Measurements from ENCODE around the gene ACER1.
A peak's percentile ranks its signal among the peaks of the same experiment; 100 is the strongest.
"Not testable (repeated sequence)": the region's sequence is repeated elsewhere in the genome, so short reads cannot be mapped to it uniquely, and the experiment has no call there.

The ACER1 gene

DNA sequence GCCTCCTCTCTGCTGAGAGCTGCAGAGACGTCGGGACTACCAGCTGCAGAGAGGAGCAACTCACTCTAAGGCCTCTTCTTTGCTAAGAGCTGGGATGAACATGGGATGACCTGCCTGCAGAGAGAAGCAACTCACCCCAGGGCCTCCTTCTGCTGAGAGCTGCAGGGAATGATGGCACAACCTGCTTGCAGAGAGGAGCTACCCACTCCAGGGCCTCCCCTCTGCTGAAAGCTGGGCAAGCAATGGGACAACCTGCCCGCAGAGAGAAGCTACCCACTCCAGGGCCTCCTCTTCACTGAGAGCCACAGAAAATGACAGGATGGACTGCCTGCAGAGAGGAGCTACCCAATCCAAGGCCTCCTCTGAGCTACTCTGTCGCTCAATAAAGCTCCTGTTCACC, 46.7 kb downstream of the ACER1 start:
- DNase-seq, result no peak

DNA sequence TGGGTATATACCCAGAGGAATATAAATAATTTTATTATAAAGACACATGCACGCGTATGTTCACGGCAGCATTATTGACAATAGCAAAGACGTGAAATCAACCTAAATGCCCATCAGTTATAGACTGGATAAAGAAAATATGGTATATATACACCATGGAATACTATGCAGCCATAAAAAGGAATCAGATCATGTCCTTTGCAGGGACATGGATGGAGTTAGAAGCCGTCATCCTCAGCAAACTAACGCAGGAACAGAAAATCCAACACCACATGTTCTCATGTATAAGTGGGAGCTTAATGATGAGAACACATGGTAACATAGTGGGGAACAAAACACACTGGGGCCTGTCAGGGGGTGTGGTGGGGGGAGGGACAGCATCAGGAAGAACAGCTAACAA, 51.0 kb downstream of the ACER1 start:
- not testable (repeated sequence) for DNase-seq

DNA sequence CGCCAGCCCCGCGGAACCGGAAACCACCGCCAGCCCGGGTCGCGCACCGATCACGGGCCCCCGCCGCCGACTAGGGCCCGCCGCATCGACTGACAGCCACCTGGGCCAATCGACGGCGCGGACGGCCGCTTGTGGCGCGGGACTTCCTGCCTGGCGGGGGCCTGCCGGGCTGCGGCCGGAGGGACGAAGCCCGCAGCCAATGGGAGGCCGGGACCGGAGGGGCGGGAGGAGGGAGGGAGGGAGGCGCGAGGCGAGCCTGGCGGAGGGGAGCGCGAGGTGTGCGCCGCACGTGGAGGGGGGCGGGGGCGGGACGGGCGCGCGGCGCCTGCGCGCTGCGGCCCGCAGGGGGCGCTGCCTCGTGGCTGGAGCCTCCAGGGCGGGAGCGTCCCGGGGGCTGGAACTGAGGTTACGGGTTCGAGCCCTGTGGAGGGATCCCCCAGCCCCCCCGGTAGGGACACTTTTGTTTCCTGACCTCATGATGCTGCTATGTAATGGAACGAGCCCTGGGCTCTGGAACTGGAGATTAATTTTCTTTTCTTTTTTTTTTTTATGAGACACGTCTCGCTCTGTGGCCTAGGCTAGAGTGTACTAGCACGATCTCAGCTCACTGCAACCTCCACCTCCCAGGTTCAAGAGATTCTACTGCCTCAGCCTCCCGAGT, 53.4 kb downstream of the ACER1 start, which contains the start of gene MLLT1:
Gene MLLT1 (minus strand): TSS at position 45 of the 661 bp plus-strand sequence. CDS start 191 bp downstream, outside the sequence.
- peak; percentile 95 for DNase-seq

DNA sequence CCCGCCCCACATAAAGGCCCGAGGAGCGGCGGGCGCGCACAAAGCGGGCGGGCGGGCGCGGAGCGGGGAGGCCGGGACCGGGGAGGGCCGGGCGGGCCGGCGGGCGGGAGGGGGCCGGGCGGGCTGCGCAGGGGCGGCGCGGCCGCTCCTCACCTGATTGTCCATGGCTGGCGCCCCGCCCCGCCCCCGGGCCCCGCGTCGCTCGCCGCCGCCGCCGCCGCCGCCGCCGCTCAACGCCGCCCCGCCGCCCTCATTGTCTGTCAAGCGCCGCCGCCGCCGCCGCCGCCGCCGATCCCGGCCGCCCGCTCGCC, 53.8 kb downstream of the ACER1 start:
- no peak for DNase-seq

DNA sequence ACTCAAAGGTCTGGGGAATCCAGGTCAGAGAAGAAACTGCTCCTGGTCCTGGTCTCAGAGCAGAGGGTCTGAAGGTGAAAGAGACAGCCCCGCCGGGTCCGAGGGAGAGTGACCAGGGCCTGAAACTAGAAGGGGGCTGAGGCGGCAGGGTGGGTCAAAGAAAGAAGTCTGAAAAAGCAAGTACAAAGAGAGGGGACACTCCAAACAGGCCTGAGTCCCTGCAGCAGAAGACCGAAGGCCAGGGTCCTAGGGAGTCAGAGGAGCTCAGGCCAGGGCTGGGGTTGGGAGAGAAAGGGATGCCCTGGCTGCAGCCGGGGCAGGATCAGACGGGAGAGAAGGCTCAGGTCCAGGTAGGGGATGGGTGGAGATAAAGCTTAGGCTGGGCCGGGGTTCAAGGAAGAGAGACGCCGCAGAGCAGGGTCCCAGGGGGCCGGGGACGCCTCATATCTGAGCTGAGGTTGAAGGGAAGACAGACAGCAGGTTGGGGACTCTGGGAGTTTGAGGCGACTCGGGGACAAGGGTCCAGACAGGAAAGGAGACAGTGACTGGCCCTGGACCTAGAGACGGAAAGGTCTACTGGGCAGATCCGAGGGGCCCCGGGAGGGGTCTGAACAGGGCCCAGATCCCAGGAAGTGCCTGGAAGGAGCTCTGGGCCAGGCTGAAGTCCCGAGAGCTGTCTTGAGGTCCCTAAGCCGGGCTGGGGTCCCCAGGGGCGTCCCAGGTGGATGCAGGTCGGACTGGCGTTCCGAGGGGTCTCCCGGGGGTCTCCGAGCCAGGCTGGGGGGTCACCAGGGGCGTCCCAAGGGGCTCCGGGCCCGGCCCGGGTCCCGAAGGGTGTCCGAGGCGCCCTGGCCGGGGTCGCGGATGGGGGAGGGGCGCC, 54.4 kb downstream of the ACER1 start:
- DNase-seq, result no peak

DNA sequence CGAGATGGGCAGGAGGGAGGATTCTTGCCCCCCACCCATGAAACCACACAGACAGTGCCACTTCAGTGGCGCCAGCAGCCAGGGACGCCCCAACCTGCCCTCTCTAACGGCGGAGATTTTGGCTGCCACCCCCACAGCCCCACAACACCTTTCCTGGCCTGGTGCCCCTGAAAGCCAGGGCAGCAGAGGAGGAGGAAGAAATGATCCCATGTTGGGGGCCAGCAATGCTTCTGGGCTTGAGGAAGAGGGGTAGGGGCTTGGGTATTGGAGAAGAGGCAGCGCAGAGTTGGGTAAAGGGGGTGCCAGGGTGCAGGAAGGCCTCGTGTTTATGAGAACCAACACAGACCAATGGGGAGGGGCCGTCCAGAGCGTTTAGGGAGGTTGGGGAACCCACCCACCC, 55.4 kb downstream of the ACER1 start:
- no peak for DNase-seq

DNA sequence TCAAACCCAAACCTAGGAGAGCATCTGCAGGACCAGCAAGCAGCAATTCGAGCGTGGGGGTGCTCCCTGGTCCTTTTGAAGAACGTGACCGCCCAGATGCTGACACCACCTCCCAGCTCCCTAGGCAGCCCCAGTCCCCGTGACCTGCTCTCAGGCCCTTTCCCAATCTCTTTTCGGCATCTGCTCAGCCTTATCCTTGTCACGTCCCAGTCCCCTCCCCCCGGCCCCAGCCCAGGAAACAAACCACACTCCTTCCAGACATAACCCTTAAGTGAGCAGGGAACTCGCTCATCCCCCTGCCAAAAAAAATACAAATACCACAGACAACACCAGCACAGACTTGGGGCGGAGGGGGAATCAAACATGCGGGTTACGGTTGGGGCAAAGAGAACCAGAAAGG, 57.0 kb downstream of the ACER1 start:
- no peak for DNase-seq

DNA sequence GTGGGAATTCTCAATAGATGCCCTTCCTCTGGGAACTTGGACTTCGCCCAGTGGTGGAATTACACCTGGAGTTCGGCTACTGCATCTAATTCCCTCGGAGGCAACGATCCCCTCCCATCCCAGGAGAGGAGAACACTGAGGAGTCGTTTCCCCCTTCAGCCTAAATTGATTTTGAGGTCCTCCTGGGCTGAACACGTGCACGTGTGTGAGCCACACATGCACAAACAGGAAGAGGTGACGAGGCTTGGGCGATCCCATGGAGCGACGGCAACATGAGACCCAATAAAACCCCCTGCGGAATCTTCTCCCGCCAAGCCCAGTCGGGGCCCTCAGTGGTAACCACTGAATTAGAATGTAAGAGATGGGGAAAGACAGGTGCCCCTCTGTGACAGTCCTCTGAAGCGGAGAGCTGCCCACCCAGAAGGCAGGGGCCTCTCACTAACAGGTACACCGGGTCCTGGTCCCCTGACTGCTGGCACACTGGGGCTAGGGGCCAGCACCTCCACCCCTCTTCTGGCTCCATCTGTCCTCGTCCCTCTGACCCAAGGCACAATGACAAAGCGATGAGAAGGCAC, 58.2 kb downstream of the ACER1 start:
- no peak for DNase-seq

DNA sequence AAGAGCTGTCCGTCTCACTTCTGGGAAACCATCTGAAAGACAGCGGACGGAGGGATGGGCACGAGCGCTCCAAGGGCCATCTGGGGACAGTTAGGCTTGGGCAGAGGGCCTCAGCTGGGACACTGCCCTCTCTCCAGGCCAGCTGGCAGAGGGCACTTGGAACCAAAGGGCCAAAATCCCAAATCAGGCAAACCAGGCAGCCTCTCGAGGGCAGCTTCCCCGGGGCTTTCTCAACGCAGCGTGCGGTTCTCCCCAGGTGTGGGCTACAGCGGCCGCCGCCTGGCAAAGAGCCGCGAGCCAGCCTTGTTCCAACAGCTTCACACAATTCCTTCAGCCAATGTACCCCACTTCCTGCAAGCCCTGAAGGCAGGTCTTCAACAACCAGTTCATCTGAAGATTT, 58.7 kb downstream of the ACER1 start:
- DNase-seq, result no peak

DNA sequence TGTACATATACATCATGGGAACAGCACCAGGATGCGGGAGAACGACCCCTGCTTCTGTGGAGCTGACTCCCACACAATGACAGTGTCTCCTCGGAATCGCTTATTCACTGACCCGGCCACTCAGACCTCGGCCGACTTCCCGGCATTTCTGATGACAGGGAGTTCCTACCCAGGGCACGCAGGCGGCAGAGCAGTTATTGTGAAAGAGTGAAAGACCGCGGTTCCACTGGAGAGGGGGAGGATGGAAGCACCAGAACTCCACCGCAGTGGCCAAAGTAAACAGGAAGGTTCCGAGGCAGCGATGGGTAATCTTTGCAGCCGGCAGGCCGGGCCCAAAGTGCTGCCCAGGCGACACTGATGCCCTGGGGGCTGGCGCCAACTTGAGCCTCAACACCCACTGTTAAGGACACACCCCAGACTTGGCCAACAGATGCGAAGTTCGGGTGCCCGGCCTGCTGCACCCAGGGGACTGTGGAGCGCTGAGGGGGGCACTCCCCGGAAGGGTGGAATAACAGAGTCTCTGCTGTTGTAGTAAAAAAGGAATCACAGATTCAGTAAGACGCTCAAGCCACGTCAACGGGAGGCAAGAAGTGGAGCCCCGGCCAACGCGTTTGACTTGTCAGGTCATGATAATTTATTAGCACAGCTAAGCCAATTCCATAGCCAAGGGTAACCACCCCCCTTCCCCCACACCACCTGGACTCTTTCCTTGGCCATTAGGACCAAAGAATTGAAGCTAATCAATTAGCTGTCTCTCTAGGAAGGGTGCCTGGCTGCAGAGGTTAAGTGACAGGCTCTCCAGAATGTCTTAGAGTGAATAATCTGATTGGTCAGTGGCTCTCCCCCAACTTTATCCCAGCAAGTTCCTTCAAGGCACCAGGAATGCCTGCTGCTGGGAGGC, 59.5 kb downstream of the ACER1 start:
- no peak for DNase-seq

DNA sequence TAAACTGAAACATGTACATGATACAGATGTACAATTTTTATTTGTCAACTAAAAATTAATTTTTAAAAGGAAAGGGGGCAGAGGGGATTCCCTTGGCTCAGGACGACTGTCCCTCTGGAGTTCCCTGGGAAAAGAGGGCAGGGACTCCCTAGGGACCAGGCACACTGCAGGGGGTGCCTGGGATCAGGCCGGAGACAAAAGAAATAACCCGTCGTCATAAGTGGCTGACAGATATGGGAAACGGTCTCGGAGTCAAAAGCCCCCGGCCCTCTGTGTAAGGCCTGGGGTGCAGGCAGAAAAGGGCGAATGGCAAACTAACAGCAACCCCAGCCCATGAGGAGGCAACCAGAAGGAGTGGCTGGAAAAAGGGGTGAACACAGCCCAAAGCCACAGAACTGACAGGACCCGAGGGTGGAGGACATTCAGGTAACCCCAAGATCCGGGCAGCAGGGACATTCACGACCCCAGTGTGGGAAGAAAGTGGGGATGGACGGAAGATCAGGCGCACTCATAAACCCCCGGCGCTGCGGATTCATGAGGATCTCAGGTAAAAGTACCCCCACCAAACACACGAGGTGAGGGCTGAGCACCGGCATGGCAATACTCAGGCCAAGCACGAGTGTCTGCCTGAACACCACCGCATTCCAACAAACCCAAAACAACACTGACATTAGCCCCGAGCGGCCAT, 60.4 kb downstream of the ACER1 start:
- no peak for DNase-seq

DNA sequence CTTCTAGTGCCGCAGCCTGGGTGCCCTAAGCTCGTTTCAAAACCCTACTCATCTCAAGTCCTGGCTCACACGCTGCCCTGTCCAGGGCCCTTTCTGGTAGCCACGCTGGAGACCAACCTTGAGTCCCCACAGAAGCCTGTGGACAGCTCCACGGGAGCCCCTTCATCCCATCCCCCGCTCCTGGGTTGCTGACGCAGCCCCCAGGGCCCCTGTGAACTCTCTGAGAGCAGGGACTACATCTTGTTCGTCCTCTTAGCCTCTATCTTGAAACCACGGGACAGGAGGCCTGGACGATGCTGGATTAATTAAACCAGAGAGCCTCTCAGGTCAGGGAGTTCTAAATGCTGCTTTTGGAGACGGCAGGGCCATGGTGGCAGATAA, 61.0 kb downstream of the ACER1 start:
- no peak for DNase-seq

DNA sequence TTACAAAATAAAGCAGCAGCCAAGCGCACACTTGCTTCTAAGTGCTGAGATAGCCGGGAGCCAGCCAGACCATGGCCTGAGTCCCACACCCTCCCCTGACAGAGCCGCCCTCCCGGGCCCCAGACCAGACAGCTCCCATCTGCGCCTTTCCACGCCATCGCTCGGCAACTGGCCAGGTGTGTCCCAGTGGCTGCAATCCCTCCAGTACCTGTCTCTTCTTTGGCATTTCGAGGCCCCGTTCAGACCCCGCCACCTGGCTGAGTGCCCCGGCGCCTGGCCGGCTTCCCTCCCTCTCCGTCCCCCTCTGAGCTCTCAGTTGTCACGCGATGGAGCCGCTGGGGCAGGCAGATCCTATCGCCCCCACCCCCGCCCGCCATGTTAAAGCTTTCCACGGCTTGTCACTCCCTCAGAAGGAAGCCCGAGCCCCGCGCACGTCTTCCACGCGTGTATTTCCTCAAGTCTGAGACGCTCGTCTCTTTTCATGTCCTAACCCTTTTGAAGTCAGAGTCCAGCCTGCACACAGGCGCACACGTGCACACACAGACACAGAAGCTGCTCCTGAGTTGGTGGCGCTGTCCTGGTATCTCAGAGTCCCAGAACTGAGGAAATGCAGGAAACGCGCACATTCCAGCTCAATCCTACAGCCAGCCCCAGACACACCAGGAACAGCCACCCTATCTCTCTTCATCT, 61.5 kb downstream of the ACER1 start:
- no peak for DNase-seq

DNA sequence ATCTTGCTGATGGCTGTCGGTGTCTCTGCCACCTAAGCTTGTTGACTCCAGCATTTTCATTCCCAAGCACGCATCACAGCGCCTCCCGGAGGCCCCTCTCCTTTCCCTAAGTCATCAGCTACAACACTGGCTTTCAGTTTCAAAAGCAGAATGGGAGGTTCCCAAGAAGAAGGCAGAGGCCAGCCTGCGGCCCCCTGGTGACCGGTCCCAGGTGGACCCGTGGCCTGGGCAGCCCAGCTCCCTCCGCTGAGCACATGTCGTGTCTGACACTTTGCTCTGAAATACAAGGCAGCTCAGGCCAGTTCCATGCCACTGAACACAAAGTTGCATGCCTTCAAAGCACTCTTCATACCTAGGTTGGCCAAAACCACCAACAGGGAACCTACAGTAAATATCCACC, 62.2 kb downstream of the ACER1 start:
- DNase-seq, result no peak

DNA sequence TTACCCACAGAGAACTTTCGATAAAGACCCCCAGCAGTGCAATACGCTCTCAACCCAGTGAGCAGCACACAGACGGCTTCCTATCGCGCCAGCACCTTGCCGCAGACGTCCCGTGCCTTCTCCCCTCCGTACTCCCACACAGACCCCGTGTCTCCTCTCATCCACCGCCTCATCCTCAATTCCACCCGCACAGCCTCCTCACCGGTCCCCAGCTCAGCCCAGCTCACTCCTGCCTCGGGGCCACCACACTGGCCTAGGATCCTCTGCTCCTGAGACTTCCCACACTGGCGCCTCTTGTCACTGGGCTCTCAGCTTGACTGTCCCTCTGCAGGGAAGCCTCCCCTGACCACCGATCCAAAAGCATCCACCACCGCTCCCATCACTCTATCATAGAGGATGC, 62.6 kb downstream of the ACER1 start:
- DNase-seq, result no peak

DNA sequence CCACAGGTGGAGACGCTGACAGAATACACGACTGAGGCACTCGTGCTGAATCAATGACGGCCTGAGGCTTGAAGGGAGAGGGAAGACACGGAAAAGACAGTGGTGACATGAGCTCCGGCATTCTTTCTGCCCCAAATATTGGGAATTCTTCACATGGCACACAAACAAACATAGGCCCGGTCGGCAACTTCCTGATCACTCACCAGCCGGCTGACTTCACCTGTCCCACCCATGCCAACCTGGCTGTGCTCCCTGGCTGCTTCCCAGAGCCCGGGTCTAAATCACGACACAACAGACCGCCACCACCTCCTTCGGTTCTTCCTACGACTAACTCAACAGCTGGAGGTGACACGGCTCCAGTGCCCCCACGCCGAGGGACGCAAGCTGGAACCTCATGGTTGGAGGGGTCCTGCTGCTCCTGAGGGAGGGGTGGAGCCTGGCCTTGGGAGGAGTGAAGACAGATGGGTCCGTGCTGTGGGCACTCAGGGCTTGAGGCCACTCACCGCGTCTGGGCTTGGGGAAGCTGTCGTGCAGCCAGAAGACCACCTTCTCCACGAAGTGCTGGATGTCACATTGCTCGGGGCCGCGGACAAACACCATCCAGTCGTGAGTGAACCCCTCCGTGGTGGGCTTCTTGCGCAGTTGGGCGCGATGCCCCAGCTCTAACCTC, 63.2 kb downstream of the ACER1 start:
- no peak for DNase-seq

DNA sequence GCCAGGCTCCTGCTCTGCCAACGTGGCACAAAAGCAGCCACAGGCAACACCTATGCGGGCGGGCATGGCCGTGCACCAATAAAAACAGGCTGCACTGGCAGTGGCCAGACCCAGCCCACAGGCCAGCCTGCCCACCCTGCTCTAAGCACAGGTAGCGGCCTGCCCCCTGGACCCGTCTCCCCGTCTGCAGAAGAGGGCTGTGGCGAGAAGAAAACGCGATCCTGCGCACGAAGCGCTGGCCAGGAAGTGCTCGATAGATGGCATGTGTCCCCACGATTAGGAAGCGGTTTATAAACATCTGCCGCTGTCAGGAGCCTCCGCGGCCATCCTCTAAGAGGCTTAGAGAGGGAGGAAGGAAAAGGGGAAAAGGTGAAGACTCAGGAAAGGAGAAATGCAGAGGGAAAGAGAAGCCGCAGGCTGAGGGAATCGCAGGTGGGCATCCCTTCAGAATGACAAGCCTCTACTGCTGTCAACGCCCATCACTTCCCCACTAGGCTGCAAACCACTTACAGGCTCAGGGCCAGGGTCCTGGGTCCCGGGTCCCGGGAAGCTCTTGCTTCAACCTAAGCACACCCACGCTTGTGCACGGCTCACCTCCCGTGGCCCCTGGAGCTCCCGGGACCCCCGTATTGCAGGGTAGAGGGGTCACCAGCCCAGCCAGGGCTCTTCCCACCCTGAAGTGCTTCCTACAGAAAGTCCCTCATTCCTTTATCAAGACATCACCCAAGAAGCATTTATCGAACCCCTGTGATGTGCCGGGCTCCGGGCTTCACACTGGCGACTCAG, 64.1 kb downstream of the ACER1 start:
- DNase-seq, result no peak

DNA sequence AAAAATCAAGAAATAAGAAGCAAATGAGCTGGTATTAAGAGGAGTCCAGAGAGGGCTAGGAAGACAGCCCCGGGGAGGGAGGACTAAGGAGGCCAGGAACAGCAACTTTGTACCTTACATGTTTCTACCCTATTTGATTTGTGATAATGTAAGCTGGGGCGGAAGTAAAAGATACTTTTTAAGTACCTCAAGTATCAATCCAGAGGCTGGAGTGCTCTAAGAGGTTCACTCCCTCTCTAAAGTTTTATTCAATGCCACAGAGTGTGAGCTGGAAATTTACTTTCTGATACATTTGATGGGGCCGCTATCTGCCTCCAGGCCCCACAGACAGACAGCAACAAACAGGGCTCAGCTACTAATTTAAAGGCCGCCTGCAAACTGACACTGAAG, 65.0 kb downstream of the ACER1 start:
- DNase-seq, result no peak

DNA sequence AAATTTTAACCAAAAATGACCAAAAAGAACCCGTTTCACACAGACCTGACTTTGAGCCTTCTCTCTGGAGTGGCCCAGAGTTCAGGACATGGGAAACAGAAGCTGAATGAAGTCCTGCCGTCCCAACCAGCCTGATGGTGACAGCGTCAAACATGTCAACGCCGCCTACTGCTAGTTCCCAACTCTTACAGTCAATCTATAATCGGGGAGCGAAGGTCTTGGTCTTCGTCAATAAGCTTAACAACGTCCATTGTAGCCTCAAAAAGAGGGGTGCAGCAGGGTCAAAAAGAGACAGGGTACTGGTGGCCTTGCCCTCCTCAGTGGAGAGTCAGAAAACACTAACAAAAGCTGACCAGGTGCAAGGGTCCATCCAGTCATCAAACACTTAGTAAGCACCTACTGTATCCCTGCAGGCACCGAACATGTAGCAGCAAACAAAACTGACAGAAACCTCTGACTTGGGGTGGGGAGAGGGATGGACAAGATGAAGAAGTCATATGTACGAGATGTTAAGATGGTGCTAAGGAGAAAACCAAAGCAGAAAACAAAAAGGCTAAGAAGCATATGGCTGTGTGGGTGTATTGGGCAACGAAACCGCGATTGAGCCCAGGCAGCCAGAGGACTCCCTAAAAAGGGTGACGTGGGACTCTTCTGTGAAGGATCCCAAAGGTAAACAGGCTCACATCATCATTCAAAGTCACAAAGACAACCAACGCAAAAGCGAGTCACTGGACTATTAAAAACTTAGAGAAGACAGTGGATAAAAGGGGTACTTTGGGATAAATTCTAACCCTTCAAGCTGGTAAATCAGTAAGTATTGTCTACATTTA, 65.6 kb downstream of the ACER1 start:
- DNase-seq, result no peak

DNA sequence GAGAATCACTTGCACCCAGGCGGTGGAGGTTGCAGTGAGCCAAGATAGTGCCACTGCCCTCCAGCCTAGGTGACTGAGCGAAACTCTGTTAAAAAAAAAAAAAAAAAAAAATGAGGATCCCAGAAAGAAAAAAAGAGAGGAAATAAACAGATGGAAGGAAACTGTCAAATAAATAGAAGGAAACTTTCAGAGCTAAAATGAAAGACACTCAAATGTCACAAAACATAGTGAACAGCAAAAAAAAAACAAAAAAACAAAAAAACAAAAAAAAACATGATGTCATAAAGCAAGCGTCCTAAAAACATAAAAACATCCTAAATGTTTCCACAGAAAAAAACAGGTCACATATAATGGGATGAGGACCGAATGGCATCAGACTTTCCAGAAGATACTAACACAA, 68.6 kb downstream of the ACER1 start:
- no peak for DNase-seq
